HG03103 (cell line): ENCODE results near the gene RDX.

Source experiments
- ATAC-seq: cut with Tn5 transposase; IDR thresholded peaks from one replicate; pipeline ENCODE4 v1.9.1; 2021; ENCODE audit warnings: low read depth; ENCODE audit not compliant: unreplicated experiment

RDX gene

GRCh38 chr11:110147962-110148709 lies 148.3 kb downstream of the RDX start:
- ATAC-seq: no peak

GRCh38 chr11:110141812-110142211 lies 154.6 kb downstream of the RDX start:
- ATAC-seq: no peak

DNA sequence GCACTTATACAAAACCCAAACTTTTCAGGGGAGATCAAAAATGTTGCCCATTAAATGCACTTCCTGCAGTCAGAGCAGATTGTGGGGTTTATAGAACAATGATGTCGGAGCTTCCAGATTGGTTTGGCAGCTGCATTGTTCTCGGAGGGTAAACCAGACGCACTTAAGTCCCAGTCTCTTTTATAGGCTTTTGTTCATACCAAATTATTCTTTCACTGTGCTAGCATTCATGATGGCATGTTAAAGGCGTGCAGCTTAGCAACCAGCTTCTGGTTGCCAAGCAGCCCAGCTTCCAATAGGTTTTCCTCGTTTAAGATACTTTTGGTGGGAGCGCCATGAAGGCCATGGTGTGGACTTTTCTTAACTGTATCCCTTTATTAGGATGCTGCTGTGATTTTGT lies 162.3 kb downstream of the RDX start:
- no peak for ATAC-seq

- no peak for ATAC-seq
These were observed 163.3 kb downstream of the RDX start for GRCh38 chr11:110133160-110133559.

- ATAC-seq: no peak
These were observed 164.9 kb downstream of the RDX start for GRCh38 chr11:110131386-110132123.

DNA sequence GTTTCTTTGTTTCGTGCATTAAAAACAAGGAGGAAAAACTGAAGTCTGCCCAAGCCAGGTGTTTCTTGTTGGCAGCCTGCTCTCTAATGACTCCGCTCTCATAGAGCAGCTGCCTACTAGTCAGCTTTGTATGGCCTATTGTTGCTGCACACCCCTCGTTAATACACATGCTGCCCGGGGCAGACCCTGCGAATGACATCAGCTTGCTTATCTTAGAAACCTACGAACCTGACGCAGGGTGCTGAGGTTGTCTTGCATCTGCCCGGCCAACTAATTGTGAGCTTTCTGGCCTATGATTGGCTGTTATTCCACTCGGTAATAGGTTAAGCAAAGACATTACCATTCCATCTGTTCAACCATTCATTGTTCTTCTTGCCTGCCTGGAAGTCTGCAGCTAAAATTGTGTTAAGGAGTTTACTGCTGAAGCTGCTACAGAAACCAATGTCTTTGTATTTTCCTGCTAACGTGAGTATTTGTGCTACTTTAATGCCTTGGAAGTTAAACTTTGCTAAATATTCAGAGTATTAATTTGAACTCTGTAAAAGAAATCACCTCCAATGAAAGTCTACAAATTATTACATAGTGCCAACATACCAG lies 165.7 kb downstream of the RDX start:
- no peak for ATAC-seq

- no peak for ATAC-seq
These were observed 168.3 kb downstream of the RDX start for GRCh38 chr11:110128161-110128560.

- no peak for ATAC-seq
These were observed 169.5 kb downstream of the RDX start for GRCh38 chr11:110126936-110127335.

DNA sequence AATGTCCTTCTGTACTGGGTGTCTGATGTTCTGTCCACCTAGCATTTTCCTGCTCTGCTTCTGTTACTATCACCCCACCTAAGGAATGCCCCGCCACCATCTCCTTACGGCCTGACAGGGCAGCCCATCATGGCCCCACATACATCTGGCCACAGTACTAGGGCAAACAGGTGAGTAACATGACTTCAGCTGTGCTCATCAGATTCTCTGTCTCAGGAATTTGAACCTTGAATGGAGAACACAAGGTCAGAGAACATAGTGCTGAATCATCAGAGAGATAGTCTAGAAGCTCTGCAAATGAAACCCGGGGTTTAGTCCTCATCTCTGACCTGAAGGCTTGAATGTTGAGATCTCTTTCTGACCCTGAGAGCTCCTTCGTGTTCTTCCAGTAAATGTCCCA lies 170.8 kb downstream of the RDX start:
- ATAC-seq: no peak
